Ascending aorta (tissue), 2 donors: ENCODE measurements around the gene PLTP. TPM values are rescaled to one million over a fixed set of nuclear protein-coding genes. Genes with fewer than 3 reads are reported as not detected.

Experiments used
- DNase-seq, 2 donors: peaks; one replicate each; pipeline ENCODE4 v3.0.0-alpha.2; 2019; ENCODE audit warnings: low spot score in 2 of 2
- H3K27ac ChIP-seq, 2 donors: fragments of 200-600 bp; sonication (generic); one replicate each; pipeline ENCODE4 v1.5.1; 2016 to 2017; ENCODE audit warnings: mild to moderate bottlenecking in 1 of 2
- H3K27me3 ChIP-seq: fragments of 200-600 bp; sonication (generic); one replicate; pipeline ENCODE4 v1.5.1; 2017
- H3K36me3 ChIP-seq, 2 donors: fragments of 200-600 bp; sonication (generic); one replicate each; pipeline ENCODE4 v1.5.1; 2016
- H3K4me1 ChIP-seq, 2 donors: fragments of 200-600 bp; sonication (generic); one replicate each; pipeline ENCODE4 v1.5.1; 2016 to 2017; ENCODE audit warnings: mild to moderate bottlenecking in 1 of 2
- H3K4me3 ChIP-seq, 2 donors: fragments of 200-600 bp; sonication (generic); one replicate each; pipeline ENCODE4 v1.5.1; 2016 to 2017; ENCODE audit warnings: mild to moderate bottlenecking in 1 of 2
- H3K9me3 ChIP-seq, 2 donors: fragments of 200-600 bp; sonication (generic); one replicate each; pipeline ENCODE4 v1.5.1; 2016
- intact Hi-C: fragments of 100-400 bp; cut with DNase I; formaldehyde crosslinking; loops from one replicate; pipeline ENCODE4 v1.15.1; 2023
- total RNA-seq: library from RNA; depleted of rRNA; stranded (reverse); fragments of >200 nt; gene quantifications from one replicate; pipeline ENCODE4 v1.1.0, GENCODE V29; 2016
- TF ChIP-seq, protein P1 (sequence below), 3 experiments: fragments of 200-600 bp in 2 of 3; fragments of 450-650 bp in 1 of 3; sonication (generic) in 2 of 3; IDR thresholded peaks; one replicate each; pipeline ENCODE4 v1.5.1; 2016 to 2019; ENCODE audit warnings: antibody characterized with exemption in 3 of 3, mild to moderate bottlenecking in 1 of 3, moderate library complexity in 1 of 3

PLTP gene
- total RNA-seq, 1 donor from 2014 or later: 909 TPM

DNA sequence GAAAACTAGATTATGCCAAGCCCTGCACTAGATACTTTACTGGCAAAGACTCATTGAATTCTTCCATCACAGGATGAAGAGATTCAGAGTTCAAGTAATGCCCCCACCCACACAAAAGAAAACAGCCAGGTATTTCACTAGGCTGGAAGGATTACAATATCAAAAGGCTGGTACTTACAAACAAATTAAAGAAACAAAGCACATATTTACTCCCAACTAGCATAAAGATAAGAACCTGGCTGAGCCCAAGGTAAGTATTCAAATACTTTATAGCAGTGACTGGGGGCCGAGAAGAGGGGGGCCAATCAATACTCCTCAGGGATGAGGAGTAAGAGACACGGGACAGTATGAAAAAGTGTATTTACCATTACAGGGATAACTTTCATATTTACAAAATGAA is 58.5 kb downstream of the PLTP start:
- DNase-seq: no peak
- H3K9me3 ChIP-seq: no peaks in the 10 kb centered on the region
- H3K27me3 ChIP-seq: no peaks in the 10 kb centered on the region
- intact Hi-C loops: no loop called here
- H3K27ac ChIP-seq: no peak overlapping the region
- H3K4me1 ChIP-seq: peaks cover 3 to 26% of the 10 kb centered on the region in 2 donors
- H3K4me3 ChIP-seq: no peak overlapping the region
- TF ChIP-seq, protein P1, sequence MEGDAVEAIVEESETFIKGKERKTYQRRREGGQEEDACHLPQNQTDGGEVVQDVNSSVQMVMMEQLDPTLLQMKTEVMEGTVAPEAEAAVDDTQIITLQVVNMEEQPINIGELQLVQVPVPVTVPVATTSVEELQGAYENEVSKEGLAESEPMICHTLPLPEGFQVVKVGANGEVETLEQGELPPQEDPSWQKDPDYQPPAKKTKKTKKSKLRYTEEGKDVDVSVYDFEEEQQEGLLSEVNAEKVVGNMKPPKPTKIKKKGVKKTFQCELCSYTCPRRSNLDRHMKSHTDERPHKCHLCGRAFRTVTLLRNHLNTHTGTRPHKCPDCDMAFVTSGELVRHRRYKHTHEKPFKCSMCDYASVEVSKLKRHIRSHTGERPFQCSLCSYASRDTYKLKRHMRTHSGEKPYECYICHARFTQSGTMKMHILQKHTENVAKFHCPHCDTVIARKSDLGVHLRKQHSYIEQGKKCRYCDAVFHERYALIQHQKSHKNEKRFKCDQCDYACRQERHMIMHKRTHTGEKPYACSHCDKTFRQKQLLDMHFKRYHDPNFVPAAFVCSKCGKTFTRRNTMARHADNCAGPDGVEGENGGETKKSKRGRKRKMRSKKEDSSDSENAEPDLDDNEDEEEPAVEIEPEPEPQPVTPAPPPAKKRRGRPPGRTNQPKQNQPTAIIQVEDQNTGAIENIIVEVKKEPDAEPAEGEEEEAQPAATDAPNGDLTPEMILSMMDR (IDR thresholded peaks at IDR 0.05): no peak
- H3K36me3 ChIP-seq: peaks cover 7 to 24% of the 10 kb centered on the region in 2 donors

DNA sequence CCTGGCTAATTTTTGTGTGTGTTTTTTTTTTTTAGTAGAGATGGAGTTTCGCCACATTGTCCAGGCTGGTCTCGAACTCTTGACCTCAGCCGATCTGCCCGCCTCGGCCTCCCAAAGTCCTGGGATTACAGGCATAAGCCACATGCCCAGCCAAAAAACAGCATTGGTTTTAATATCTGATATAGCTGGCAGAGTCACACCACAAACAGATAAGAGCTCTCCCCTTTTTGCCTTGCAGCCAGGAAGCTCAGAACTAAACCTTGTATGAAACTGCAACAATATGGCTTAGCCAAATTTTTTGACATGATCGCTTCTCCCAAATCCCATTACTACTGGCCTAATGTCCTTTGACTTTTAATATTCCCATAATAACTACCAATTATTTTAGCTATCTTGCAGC is 59.6 kb downstream of the PLTP start:
- intact Hi-C loops: no loop called here
- H3K27ac ChIP-seq: no peak overlapping the region
- peaks cover 3 to 19% of the 10 kb centered on the region in 2 donors for H3K4me1 ChIP-seq
- TF ChIP-seq, protein P1 (IDR thresholded peaks at IDR 0.05): no peak
- DNase-seq: no peak
- H3K27me3 ChIP-seq: no peaks in the 10 kb centered on the region
- H3K36me3 ChIP-seq: peaks cover 13 to 31% of the 10 kb centered on the region in 2 donors
- no peak overlapping the region for H3K4me3 ChIP-seq
- H3K9me3 ChIP-seq: no peaks in the 10 kb centered on the region

DNA sequence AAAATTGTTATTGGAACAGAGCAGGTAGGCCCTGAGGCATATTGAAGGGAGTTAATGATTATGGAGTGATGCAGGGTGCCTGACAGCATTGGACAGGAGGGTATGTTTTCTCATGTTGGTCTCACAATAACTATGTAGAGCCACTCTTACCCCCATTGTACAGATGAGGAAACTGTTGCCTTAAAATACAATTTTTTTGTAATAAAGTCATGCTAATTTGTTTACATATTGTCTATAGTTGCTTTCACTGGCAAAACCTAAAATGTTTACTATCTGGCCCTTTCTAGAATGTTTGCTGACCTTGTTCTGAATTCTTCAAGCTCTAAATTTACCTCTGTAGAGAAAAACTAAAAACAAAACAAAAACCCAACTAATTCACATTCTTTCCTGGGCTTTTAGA is 60.5 kb downstream of the PLTP start:
- H3K27ac ChIP-seq: no peak overlapping the region
- H3K36me3 ChIP-seq: peaks cover 20 to 39% of the 10 kb centered on the region in 2 donors
- intact Hi-C loops: no loop called here
- DNase-seq: no peak
- H3K9me3 ChIP-seq: no peaks in the 10 kb centered on the region
- TF ChIP-seq, protein P1 (IDR thresholded peaks at IDR 0.05): no peak
- no peaks in the 10 kb centered on the region for H3K27me3 ChIP-seq
- peaks cover 3 to 19% of the 10 kb centered on the region in 2 donors for H3K4me1 ChIP-seq
- H3K4me3 ChIP-seq: no peak overlapping the region

DNA sequence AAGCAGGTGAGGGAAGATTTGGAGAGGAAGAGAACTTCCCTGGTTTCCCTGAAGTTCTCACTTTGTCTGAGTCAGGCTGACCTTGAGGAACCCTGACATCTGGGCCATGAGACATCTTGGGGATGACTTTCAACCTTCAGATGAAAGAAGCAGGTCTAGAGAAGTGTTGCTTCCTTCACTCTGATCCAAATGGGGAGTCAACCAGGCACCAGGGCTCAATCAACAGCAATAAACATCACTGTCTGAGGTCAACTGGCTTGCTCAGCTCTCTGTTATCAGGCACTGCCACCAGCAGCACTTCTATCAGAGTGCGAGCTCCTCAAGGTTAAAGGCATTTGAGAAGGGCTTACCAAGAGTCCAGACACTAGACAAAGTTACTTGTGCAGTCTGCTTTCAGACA is 61.0 kb downstream of the PLTP start:
- DNase-seq: no peak
- Histone ChIP-seq H3K4me1 (peaks cover under 1 to 14% of the 10 kb centered on the region in 2 donors), H3K27me3 (no peaks in the 10 kb centered on the region), H3K36me3 (peaks cover 22 to 45% of the 10 kb centered on the region in 2 donors), H3K27ac (no peak overlapping the region), H3K9me3 (no peaks in the 10 kb centered on the region), H3K4me3 (no peak overlapping the region)
- intact Hi-C loops: no loop called here
- TF ChIP-seq, protein P1 (IDR thresholded peaks at IDR 0.05): no peak

DNA sequence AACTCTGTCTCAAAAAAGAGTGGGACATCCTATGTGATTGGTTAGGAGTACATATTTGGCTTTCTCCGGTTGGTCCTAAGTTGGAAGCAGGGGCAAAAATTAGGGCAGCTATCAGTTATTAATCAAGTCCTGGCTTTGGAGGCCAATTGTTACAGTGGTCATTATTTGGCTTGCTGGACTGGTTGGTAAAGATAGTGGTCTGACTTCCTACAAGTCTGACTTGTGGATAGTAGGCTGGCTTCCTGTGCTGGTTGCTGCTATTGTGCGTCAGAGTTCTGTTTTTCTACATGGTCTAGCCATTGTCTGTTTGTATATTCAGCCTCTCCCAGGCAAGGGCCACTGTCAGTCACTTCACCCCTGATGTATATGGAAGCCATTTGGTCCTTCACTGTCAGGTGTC is 61.7 kb downstream of the PLTP start:
- TF ChIP-seq, protein P1 (IDR thresholded peaks at IDR 0.05): no peak
- Histone ChIP-seq H3K4me3 (no peak overlapping the region), H3K9me3 (no peaks in the 10 kb centered on the region), H3K36me3 (peaks cover 22 to 45% of the 10 kb centered on the region in 2 donors), H3K27ac (no peak overlapping the region), H3K4me1 (peaks cover 0 to 7% of the 10 kb centered on the region in 2 donors), H3K27me3 (no peaks in the 10 kb centered on the region)
- DNase-seq: no peak
- intact Hi-C loops: no loop called here
